GM23338 (cell line): Measurements from ENCODE around the gene SNN.

Experiments
- CREB1 ChIP-seq: fragments of 250-450 bp; sonication (Bioruptor Pico); IDR thresholded peaks from 2 replicates; pipeline ENCODE4 v1.5.0; 2020; ENCODE audit warnings: low read depth, mild to moderate bottlenecking, moderate library complexity
- EZH2 ChIP-seq: fragments of 200-600 bp; sonication (generic); IDR thresholded peaks from one replicate; pipeline ENCODE4 v1.8.0; 2017; ENCODE audit warnings: antibody characterized with exemption, mild to moderate bottlenecking, low read depth; ENCODE audit not compliant: unreplicated experiment
- EZH2phosphoT487 ChIP-seq: fragments of 200-600 bp; sonication (generic); IDR thresholded peaks from one replicate; pipeline ENCODE4 v1.8.1; 2018; ENCODE audit warnings: antibody characterized with exemption; ENCODE audit not compliant: unreplicated experiment
- NANOG ChIP-seq: IDR thresholded peaks from 2 replicates; pipeline ENCODE4 v1.6.1; 2016; ENCODE audit warnings: antibody characterized with exemption, borderline replicate concordance
- POLR2AphosphoS5 ChIP-seq: IDR thresholded peaks from 2 replicates; pipeline ENCODE4 v1.6.1; 2016; ENCODE audit warnings: antibody characterized with exemption, low read depth
- REST ChIP-seq: IDR thresholded peaks from one replicate; pipeline ENCODE4 v1.6.1; 2018; ENCODE audit warnings: antibody characterized with exemption; ENCODE audit not compliant: unreplicated experiment
- TF ChIP-seq, protein P1 (sequence below), 2 experiments: fragments of 200-600 bp in 1 of 2; sonication (generic) in 1 of 2; conservative IDR thresholded peaks; 2 replicates each; pipeline versions ENCODE4 v1.5.1 to v1.6.1; 2016 to 2017; ENCODE audit warnings: antibody characterized with exemption in 2 of 2, low read depth in 2 of 2, mild to moderate bottlenecking in 2 of 2, moderate library complexity in 1 of 2
- TF ChIP-seq, protein P2 (sequence below): fragments of 250-450 bp; sonication (Bioruptor Pico); IDR thresholded peaks from 2 replicates; pipeline ENCODE4 v1.5.0; 2020; ENCODE audit warnings: mild to moderate bottlenecking, moderate library complexity
- TF ChIP-seq, protein P3 (sequence below): IDR thresholded peaks from 2 replicates; pipeline ENCODE4 v1.6.1; 2016; ENCODE audit warnings: antibody characterized with exemption

DNA sequence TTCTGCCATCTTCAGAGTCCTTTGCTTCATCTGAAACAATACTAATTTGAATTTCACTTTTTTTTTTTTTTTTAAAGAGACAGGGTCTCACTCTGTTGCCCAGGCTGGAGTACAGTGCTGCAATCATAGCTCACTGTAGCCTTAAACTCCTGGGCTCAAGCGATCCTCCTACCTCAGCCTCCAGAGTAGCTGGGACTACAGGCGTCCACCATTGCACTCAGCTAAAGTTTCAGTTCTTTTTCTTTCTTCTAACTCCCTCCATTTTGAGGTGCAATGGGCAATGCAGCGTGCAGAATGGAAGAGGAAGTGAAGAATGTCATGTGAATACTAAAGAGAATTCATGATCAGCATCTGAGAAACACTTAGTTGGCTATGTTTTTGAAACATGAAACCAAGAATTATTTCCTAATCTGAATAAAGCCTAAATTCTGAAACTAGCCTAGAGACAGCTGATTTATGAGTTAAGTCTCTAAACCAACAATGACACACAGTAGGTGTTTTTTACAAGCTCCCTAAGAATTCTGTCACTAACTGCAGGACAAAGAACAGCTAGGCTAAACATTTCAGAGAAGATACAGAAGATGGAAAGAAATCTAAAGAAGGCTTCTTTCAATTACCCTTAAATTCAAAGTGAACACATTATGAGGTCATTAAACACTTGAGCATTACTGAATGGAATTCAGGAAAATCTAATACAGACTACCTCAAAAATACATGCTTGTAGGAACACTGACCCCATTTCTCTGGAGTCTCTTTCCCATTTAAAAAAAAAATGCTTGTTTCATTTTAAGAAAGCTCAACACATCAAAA, 21.0 kb downstream of the SNN start:
- TF ChIP-seq EZH2 (no peak), EZH2phosphoT487 (no peak), POLR2AphosphoS5 (no peak), CREB1 (CRISPR knock-in tag) (no peak), REST (no peak), NANOG (no peak)
- TF ChIP-seq, protein P1, sequence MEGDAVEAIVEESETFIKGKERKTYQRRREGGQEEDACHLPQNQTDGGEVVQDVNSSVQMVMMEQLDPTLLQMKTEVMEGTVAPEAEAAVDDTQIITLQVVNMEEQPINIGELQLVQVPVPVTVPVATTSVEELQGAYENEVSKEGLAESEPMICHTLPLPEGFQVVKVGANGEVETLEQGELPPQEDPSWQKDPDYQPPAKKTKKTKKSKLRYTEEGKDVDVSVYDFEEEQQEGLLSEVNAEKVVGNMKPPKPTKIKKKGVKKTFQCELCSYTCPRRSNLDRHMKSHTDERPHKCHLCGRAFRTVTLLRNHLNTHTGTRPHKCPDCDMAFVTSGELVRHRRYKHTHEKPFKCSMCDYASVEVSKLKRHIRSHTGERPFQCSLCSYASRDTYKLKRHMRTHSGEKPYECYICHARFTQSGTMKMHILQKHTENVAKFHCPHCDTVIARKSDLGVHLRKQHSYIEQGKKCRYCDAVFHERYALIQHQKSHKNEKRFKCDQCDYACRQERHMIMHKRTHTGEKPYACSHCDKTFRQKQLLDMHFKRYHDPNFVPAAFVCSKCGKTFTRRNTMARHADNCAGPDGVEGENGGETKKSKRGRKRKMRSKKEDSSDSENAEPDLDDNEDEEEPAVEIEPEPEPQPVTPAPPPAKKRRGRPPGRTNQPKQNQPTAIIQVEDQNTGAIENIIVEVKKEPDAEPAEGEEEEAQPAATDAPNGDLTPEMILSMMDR (conservative IDR thresholded peaks at IDR 0.05; ENCODE audit: low read depth in 2 of 2) = no peak
- TF ChIP-seq, protein P2, sequence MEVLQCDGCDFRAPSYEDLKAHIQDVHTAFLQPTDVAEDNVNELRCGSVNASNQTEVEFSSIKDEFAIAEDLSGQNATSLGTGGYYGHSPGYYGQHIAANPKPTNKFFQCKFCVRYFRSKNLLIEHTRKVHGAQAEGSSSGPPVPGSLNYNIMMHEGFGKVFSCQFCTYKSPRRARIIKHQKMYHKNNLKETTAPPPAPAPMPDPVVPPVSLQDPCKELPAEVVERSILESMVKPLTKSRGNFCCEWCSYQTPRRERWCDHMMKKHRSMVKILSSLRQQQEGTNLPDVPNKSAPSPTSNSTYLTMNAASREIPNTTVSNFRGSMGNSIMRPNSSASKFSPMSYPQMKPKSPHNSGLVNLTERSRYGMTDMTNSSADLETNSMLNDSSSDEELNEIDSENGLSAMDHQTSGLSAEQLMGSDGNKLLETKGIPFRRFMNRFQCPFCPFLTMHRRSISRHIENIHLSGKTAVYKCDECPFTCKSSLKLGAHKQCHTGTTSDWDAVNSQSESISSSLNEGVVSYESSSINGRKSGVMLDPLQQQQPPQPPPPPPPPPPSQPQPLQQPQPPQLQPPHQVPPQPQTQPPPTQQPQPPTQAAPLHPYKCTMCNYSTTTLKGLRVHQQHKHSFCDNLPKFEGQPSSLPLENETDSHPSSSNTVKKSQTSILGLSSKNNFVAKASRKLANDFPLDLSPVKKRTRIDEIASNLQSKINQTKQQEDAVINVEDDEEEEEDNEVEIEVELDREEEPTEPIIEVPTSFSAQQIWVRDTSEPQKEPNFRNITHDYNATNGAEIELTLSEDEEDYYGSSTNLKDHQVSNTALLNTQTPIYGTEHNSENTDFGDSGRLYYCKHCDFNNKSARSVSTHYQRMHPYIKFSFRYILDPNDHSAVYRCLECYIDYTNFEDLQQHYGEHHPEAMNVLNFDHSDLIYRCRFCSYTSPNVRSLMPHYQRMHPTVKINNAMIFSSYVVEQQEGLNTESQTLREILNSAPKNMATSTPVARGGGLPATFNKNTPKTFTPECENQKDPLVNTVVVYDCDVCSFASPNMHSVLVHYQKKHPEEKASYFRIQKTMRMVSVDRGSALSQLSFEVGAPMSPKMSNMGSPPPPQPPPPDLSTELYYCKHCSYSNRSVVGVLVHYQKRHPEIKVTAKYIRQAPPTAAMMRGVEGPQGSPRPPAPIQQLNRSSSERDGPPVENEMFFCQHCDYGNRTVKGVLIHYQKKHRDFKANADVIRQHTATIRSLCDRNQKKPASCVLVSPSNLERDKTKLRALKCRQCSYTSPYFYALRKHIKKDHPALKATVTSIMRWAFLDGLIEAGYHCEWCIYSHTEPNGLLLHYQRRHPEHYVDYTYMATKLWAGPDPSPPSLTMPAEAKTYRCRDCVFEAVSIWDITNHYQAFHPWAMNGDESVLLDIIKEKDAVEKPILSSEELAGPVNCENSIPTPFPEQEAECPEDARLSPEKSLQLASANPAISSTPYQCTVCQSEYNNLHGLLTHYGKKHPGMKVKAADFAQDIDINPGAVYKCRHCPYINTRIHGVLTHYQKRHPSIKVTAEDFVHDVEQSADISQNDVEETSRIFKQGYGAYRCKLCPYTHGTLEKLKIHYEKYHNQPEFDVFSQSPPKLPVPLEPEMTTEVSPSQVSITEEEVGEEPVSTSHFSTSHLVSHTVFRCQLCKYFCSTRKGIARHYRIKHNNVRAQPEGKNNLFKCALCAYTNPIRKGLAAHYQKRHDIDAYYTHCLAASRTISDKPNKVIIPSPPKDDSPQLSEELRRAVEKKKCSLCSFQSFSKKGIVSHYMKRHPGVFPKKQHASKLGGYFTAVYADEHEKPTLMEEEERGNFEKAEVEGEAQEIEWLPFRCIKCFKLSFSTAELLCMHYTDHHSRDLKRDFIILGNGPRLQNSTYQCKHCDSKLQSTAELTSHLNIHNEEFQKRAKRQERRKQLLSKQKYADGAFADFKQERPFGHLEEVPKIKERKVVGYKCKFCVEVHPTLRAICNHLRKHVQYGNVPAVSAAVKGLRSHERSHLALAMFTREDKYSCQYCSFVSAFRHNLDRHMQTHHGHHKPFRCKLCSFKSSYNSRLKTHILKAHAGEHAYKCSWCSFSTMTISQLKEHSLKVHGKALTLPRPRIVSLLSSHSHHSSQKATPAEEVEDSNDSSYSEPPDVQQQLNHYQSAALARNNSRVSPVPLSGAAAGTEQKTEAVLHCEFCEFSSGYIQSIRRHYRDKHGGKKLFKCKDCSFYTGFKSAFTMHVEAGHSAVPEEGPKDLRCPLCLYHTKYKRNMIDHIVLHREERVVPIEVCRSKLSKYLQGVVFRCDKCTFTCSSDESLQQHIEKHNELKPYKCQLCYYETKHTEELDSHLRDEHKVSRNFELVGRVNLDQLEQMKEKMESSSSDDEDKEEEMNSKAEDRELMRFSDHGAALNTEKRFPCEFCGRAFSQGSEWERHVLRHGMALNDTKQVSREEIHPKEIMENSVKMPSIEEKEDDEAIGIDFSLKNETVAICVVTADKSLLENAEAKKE (CRISPR knock-in tag) = no peak
- TF ChIP-seq, protein P3, sequence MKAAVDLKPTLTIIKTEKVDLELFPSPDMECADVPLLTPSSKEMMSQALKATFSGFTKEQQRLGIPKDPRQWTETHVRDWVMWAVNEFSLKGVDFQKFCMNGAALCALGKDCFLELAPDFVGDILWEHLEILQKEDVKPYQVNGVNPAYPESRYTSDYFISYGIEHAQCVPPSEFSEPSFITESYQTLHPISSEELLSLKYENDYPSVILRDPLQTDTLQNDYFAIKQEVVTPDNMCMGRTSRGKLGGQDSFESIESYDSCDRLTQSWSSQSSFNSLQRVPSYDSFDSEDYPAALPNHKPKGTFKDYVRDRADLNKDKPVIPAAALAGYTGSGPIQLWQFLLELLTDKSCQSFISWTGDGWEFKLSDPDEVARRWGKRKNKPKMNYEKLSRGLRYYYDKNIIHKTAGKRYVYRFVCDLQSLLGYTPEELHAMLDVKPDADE = no peak
